Measurements from ENCODE around the gene DEAF1. TPM values are rescaled to one million over a fixed set of nuclear protein-coding genes. Genes with fewer than 3 reads are reported as not detected.

Gene DEAF1
- total RNA-seq, 1 donor from 2014 or later = 15.9 TPM

- no peak for ATAC-seq
- intact Hi-C loops (cut with micrococcal nuclease) = no loop called here
- DNase-seq = no peak
These were observed 87.8 kb downstream of the DEAF1 start for GRCh38 chr11:607020-607780.

- DNase-seq = peak; percentile 85
- intact Hi-C loops (cut with micrococcal nuclease) = no loop called here
- peak; percentile 92 for ATAC-seq
These were observed 88.8 kb downstream of the DEAF1 start for GRCh38 chr11:606245-606644.

GRCh38 chr11:605286-606129, 89.5 kb downstream of the DEAF1 start:
- ATAC-seq (peak; percentile 3), DNase-seq (peak; percentile 27)
- intact Hi-C loops (cut with micrococcal nuclease) = no loop called here

GRCh38 chr11:603154-603553, 91.9 kb downstream of the DEAF1 start:
- ATAC-seq = no peak
- DNase-seq = no peak
- intact Hi-C loops (cut with micrococcal nuclease) = no loop called here

- DNase-seq (no peak), ATAC-seq (no peak)
- intact Hi-C loops (cut with micrococcal nuclease) = no loop called here
These were observed 93.3 kb downstream of the DEAF1 start for GRCh38 chr11:601573-602245.

- intact Hi-C loops (cut with micrococcal nuclease) = no loop called here
- no peak for ATAC-seq
- DNase-seq = no peak
These were observed 96.9 kb downstream of the DEAF1 start for GRCh38 chr11:598005-598680.

- DNase-seq (no peak), ATAC-seq (peak; percentile 9)
- intact Hi-C loops (cut with micrococcal nuclease) = no loop called here
These were observed 97.8 kb downstream of the DEAF1 start for GRCh38 chr11:597166-597725.

GRCh38 chr11:596374-596773, 98.6 kb downstream of the DEAF1 start:
- no peak for ATAC-seq

GRCh38 chr11:595400-595799, 99.6 kb downstream of the DEAF1 start:
- intact Hi-C loops (cut with micrococcal nuclease) = no loop called here
- DNase-seq (no peak), ATAC-seq (no peak)

More at GRCh38 chr11:596374-596773, 98.6 kb downstream of the DEAF1 start:
- DNase-seq = no peak
- intact Hi-C loops (cut with micrococcal nuclease) = no loop called here

Other genes with a start within 250 kb of the DEAF1 start
- 31.8 TPM for gene PTDSS2, start 244.9 kb downstream of the DEAF1 start, total RNA-seq
- 171 TPM for gene RNH1, start 188.0 kb downstream of the DEAF1 start, total RNA-seq
- gene HRAS, start 159.6 kb downstream of the DEAF1 start, total RNA-seq = 67.1 TPM
- gene LRRC56, start 157.7 kb downstream of the DEAF1 start, total RNA-seq = 0.22 TPM
- 0.20 TPM for gene LMNTD2, start 134.5 kb downstream of the DEAF1 start, total RNA-seq
- gene RASSF7, start 134.3 kb downstream of the DEAF1 start, total RNA-seq = 4.6 TPM
- 18.5 TPM for gene PHRF1, start 118.8 kb downstream of the DEAF1 start, total RNA-seq
- 14.4 TPM for gene IRF7, start 79.3 kb downstream of the DEAF1 start, total RNA-seq
- gene CDHR5, start 70.3 kb downstream of the DEAF1 start, total RNA-seq = not detected
- gene SCT, start 68.0 kb downstream of the DEAF1 start, total RNA-seq = not detected
- gene DRD4, start 58.0 kb downstream of the DEAF1 start, total RNA-seq = not detected
- 9.0 TPM for gene TMEM80, start 594 bp upstream of the DEAF1 start, total RNA-seq
- 3.3 TPM for gene EPS8L2, start 11.0 kb upstream of the DEAF1 start, total RNA-seq
- gene TALDO1, start 52.2 kb upstream of the DEAF1 start, total RNA-seq = 103 TPM
- 23.1 TPM for gene GATD1, start 82.3 kb upstream of the DEAF1 start, total RNA-seq
- not detected for gene CEND1, start 94.9 kb upstream of the DEAF1 start, total RNA-seq
- 3.5 TPM for gene SLC25A22, start 103.1 kb upstream of the DEAF1 start, total RNA-seq
- gene PIDD1, start 110.0 kb upstream of the DEAF1 start, total RNA-seq = 8.5 TPM
- 942 TPM for gene RPLP2, start 114.7 kb upstream of the DEAF1 start, total RNA-seq
- 321 TPM for gene PNPLA2, start 123.7 kb upstream of the DEAF1 start, total RNA-seq
- 31.0 TPM for gene CRACR2B, start 132.7 kb upstream of the DEAF1 start, total RNA-seq
- gene CD151, start 137.7 kb upstream of the DEAF1 start, total RNA-seq = 401 TPM
- 266 TPM for gene POLR2L, start 147.3 kb upstream of the DEAF1 start, total RNA-seq
- 40.5 TPM for gene TSPAN4, start 147.6 kb upstream of the DEAF1 start, total RNA-seq
- gene CHID1, start 215.6 kb upstream of the DEAF1 start, total RNA-seq = 53.0 TPM
- gene AP2A2, start 230.6 kb upstream of the DEAF1 start, total RNA-seq = 42.6 TPM